Body of pancreas (tissue), 4 donors: ENCODE measurements around the gene CDK11B.

Experiments
- POLR2A ChIP-seq, 3 donors: fragments of 450-650 bp; IDR thresholded peaks; one replicate each; pipeline ENCODE4 v1.6.1; 2016; ENCODE audit warnings: antibody characterized with exemption in 3 of 3, mild to moderate bottlenecking in 2 of 3
- TF ChIP-seq, protein P1 (sequence below), 7 experiments: fragments of 450-650 bp in 4 of 7; fragments of 200-600 bp in 3 of 7; sonication (generic) in 3 of 7; IDR thresholded peaks; one replicate each; pipeline ENCODE4 v1.5.1; 2016 to 2019; ENCODE audit warnings: antibody characterized with exemption in 7 of 7

DNA sequence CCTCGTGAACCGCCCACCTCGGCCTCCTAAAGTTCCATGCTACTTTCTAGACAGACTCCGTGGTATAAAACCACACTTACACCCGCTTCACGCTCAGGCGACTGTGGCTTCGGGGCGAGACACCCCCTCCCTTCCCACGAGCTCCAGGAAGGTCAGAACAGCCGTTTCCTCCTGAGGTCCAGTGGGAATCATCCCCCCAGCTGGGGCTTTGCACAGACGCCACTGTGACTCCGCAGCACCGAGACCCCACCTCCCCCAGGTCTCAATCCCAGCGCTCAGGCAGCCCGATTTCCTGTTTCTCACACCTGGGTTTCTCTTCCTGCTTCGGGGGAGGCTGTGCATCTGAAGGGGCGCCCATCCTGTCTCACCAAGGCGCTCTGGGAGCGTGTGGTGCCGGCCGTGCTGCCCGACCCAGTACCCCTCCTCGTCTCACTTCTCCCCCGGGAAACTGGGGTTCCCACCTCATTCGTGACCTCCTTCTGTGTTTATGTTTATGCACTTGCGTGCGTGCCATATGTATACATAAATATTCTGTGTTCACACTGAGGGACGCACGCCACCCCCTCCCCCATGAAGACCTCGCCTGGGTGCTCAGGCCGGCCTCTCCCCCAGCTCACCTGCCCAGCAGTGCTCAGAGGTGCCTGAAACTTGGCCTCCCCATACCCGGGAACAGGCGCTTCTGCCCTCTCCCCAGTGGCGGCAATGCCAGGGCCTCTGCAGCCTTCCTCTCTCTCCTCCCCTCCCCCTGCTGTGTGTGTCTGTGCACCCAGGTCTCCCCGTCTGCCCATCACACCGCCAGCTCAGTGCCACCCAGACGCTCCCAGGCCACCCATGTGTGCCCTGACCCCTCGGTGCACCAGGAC lies 19.1 kb upstream of the CDK11B start:
- TF ChIP-seq, protein P1, sequence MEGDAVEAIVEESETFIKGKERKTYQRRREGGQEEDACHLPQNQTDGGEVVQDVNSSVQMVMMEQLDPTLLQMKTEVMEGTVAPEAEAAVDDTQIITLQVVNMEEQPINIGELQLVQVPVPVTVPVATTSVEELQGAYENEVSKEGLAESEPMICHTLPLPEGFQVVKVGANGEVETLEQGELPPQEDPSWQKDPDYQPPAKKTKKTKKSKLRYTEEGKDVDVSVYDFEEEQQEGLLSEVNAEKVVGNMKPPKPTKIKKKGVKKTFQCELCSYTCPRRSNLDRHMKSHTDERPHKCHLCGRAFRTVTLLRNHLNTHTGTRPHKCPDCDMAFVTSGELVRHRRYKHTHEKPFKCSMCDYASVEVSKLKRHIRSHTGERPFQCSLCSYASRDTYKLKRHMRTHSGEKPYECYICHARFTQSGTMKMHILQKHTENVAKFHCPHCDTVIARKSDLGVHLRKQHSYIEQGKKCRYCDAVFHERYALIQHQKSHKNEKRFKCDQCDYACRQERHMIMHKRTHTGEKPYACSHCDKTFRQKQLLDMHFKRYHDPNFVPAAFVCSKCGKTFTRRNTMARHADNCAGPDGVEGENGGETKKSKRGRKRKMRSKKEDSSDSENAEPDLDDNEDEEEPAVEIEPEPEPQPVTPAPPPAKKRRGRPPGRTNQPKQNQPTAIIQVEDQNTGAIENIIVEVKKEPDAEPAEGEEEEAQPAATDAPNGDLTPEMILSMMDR (IDR thresholded peaks at IDR 0.05) = no peak
- TF ChIP-seq POLR2A (IDR thresholded peaks at IDR 0.05) = no peak
